Stimulated activated CD4-positive, alpha-beta T cell treated with anti-CD3 and anti-CD28 coated beads, Interleukin-4, amount 100 ng/mL, for 24 hours (primary cell): Measurements from ENCODE around the gene NOTUM.
"Not testable (repeated sequence)": the region's sequence is repeated elsewhere in the genome, so short reads cannot be mapped to it uniquely, and the experiment has no call there.

ENCODE experiments used
- DNase-seq: peaks from one replicate; pipeline ENCODE4 v3.0.0-alpha.2; 2020

NOTUM gene

DNA sequence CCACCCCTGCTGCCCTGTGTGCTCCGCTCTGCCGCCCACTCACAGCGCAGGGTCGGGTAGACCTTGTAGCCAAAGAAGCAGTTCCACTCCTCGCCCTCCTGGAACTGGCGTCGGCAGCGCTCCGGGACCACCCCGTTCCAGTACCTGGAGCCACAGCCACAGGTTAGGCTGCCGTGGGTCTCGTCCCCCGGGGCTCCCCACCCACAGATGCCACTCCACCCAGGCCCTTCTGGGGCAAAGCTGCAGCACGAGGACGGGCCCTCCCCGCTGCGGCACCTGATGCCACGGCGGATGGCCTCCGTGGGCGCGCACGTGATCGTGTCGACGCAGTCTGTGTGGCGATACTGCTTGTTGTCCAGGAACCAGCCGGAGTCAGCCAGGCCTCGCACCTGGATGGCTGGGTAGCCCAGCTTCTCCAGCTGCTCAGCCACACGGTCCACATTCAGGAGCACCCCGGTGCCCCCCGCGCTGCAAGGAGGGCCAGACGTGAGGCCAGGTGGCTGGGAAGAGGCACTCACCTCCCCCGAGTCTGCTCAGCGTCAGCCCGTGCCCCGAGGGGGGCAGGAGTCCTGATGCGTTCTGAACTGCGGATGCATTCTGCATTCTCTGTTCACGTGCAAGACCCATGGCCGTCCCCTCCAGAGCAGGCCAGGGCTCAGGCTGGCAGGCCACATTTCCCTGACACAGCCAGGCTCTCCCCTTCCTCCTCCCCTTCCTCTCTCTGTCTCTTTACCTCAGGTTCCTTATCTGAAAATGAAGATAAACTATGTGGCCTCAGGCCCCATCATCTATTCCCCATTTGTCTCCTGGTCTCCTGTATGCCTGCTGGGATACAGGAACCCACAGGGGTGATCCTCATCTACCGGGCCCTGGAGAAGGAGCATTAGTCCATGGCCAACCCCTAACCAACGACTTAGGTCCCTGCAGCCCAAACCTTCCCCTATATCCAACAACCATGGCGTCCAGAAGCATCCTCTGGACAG, 4.1 kb downstream of the NOTUM start:
- DNase-seq = no peak

DNA sequence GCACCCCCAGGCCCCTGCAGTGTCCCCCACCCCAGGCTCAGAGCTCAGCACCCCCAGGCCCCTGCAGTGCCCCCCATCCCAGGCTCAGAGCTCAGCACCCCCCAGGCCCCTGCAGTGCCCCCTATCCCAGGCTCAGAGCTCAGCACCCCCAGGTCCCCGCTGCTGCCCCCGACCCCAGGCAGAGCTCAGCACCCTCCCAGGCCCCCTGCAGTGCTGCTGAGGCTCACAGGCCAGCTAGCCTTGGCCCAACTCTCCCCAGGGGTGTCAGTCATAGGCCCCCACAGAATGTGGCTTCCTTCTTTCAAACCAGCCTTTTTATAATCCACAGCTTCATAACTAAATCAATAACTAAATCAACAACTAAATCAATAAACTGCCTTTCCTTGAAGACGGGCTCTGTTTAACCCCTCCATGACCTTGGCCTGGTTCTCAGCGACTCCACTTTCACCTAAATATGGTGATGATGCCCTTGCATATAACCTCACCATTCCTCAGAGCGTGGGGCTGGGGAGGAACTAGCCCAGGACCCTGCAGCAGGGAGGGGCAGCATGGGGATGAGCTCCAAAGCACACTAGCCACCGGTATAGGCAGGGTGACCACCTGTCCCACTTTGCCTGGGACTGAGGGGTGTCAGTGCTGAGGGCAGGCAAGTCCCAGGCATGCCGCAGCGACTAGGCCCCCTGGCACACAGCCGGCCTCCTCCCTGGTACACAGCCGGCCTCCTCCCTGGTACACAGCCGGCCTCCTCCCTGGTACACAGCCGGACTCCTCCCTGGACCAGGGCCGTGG, 5.0 kb downstream of the NOTUM start:
- no peak for DNase-seq

DNA sequence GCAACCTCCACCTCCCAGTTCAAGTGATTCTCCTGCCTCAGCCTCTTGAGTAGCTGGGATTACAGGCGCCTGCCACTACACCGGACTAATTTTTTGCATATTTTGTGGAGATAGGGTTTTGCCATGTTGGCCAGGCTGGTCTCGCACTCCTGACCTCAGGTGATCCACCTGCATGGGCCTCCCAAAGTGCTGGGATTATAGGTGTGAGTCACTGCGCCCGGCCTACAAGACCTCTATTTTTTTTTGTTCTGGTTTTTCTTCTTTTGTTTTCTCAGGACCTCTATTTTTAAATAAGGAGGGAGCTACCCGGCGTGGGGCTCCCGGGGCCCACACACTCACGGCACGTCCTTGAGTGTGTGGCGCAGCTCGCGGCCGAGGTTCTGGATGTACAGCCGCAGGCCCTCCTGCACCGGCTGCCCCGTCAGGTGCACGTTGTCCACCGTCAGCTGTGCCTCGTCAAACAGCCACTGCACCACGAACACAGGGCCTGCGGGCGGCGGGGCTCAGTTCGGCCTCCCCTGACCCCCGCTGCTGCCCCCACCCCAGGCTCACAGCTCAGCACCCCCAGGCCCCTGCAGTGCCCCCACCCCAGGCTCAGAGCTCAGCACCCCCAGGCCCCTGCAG, 5.8 kb downstream of the NOTUM start:
- DNase-seq = no peak

DNA sequence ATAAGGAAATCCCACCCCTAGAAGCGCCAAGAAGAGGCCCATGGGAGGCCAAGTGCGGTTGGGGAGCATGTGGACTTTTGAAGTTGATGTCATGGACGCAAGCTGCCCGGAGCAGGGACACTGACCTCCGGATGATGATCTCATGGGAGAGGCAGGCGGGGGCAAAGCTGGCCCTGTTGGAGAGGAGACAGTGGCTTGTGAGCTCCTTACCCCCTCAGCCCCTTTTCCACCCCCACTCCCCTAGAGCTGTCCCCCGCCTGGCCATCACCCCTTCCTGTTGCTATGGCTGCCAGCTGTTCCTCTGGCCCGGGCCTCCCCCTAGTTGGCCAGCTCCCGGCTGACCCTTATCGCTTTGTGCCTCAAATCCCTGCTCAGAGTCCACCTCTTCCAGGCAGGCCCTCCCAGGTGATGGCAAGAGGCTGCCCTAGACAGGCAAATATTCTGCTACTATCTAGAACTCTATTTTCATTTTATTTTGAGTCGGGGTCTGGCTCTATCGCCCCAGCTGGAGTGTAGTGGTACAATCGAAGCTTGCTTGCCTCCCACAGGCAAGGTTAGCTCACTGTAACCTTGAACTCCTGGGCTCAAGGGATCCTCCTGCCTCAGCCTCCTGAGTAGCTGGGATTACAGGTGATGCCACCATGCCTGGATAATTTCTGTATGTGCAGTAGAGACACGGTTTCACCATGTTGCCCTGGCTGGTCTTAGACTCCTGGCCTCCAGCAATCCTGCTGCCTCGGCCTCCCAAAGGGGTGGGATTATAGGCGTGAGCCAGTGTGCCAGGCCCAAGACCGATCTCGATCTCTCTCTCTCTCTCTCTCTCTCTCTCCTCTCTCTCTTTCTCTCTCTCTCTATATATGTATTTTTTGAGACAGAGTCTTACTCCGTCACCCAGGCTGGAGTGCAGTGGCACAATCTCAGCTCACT, 6.6 kb downstream of the NOTUM start:
- no peak for DNase-seq

DNA sequence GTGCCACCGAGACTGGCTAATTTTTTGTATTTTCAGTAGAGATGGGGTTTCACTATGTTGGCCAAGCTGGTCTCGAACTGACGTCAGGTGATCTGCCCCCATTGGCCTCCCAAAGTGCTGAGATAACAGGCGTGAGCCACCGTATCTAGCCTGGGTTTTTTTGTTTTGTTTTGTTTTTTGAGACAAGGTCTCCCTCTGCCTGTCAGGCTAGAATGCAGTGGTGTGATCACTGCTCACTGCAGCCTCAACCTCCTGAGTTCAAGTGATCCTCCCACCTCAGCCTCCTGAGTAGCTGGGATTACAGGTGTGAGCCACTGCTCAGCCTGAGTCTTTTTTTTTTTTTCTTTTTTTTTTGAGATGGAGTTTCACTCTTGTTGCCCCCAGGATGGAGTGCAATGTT, 7.5 kb downstream of the NOTUM start:
- not testable (repeated sequence) for DNase-seq

DNA sequence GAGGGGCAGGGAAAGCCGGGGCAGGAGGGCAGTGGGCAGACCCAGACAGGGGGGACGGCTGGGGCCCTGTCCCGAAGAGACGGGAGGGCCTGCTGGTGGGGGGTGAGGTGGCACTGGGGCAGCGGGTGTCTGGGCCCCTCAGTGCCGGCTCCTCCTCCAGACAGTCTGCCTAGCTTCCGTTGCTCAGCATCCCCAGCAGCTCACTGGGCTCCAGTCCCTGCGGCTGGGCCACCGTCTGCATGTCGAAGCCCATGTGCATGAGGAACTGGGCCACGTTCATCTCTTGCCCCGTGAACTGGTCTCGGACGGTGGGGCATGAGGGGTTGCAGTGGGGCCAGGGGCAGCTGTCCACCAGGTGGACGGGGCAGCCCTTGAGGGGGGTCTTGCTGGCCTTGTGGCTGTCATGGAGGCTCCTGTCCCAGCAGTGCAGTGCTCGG, 8.2 kb downstream of the NOTUM start:
- no peak for DNase-seq

DNA sequence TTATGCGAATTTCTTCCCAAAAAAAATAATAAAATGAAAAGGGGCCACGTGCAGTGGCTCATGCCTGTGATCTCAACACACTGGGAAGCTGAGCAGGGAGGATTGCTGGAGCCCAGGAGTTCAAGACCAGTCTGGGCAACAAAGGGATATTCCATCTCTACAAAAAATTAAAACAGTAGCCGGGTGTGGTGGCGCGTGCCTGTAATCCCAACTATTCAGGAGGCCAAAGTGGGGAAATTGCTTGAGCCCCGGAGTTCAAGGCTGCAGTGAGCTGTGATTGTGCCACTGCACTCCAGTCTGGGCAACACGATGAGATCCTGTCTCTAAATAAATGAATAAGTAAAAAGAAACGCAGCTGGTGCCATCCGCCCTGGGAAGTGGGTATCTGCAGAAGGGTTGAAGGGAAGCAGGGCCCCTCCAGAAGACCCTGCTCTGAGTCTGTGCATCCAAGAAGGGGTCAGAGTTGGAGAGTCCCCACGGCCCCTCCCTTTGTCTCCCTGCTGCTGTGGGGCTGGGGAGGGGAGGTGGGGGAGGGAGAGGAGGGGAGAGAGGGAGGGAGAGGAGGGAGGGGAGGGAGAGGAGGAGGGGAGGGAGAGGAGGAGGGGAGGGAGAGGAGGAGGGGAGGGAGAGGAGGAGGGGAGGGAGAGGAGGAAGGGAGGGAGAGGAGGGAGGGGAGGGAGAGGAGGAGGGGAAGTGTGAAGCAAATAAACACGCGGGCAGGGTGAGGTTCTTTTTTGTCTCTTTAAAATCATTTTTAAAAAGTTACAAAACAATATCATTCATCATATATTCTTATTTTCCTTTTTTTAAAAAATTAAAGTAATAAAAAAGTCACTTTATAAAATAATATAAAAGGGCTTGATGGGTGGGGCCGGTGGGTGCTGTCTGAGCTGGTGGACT, 9.0 kb downstream of the NOTUM start:
- no peak for DNase-seq

DNA sequence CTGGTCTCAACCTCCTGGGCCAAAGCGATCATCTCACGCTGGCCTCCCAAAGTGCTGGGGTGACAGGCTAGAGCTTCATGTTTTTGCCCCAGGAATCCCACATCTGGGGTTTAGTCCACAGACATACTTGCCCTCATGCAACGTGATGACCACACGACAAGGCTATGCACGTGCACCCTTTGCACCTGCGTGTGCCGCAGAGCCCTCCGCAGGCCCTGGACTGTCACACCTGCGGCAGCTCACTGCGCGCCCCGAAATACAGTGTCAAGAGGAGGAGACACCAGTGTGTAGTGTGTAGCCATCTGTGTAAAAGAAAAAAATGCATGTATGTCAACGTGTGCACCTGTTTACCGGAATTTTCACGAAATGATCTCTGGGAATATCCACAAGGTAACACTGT, 10.5 kb downstream of the NOTUM start:
- no peak for DNase-seq

DNA sequence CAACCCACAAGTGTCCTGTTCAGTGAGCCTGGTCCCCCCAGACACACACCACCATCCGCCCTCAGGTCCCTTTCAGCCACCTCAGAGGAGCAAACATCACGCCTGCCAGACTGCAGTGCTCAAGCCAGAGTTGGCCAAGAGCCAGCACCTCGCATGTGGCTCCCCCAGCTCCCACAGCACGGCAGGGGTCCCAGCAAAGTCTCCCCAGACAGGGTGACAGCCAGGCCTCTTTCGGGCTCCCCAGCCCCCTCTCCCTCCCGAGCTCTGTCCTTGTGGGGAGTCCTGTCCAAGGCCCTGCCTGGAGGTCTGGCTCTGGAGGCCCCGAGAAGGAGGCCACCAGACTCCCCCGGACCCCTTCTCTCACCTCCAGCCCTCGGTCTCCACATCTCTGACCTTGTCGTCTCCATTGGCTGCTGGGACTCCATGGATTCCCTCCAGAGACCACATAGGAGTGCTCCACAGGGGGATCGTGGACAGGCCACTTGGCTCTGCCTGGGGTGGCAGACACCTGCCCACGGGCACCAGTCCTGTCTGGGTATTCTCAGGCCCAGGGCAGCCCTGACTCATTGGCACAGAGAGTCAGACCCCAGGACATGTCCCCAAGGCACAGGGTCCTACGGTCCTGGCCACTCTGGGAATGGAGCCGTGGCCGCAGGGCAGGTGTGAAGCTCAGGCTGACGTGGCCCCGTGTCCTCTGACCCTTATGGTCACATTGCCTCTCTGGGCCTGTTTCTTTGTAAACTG, 12.2 kb downstream of the NOTUM start:
- DNase-seq = no peak

DNA sequence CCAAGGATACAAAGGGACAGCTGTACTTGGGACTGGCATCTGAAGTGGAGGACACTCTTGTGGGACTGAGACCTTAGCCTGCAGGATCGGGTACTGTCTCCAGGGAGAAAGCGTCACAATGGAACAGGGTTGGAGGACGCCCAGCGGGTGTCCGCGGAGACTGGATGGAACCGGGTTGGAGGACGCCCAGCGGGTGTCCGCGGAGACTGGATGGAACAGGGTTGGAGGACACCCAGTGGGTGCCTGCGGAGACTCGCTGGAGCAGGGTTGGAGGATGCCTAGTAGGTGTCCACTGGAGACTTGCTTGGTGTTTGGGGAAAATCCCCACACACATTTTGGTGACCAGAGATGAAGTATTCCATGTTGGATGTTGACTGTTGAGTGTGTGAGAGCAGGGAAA, 13.8 kb downstream of the NOTUM start, which contains the start of gene MYADML2:
MYADML2 (minus strand) TSS at position 45 of the 400 bp plus-strand sequence. CDS start 5,492 bp downstream, outside the sequence.
- no peak for DNase-seq

DNA sequence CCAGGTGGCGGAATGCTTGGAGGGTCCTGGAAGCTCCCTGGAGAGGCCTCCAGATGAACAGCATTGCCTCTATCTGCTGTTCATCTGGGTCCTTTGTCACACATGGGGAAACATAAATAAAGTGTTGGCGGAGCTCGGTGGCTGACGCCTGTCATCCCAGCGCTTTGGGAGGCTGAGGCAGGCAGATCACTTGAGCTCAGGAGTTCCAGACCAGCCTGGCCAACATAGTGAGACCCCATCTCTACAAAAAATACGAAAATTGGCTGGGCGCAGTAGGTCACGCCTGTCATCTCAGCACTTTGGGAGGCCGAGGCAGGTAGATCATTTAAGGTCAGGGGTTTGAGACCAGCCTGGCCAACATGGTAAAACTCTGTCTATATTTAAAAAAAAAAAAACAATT, 16.1 kb downstream of the NOTUM start:
- no peak for DNase-seq

DNA sequence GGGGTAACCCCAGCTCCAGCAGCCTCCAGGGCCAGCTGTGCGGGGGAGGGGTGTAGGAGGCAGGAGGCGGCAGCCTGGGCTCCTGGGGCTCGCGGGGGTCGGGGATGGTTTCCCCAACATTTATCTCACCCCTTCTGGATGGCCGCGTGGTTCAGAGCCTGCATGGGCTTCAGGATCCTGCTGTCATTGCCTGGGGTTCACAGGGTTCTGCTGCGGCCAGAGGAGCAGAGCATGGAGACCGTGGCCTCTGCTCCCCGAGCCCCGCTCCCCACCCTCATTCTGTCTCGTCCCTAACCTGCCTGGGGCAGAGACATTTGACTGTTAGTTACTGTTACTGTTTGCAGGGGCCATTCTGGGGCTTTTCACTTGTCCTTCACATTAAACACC, 18.8 kb downstream of the NOTUM start:
- no peak for DNase-seq

DNA sequence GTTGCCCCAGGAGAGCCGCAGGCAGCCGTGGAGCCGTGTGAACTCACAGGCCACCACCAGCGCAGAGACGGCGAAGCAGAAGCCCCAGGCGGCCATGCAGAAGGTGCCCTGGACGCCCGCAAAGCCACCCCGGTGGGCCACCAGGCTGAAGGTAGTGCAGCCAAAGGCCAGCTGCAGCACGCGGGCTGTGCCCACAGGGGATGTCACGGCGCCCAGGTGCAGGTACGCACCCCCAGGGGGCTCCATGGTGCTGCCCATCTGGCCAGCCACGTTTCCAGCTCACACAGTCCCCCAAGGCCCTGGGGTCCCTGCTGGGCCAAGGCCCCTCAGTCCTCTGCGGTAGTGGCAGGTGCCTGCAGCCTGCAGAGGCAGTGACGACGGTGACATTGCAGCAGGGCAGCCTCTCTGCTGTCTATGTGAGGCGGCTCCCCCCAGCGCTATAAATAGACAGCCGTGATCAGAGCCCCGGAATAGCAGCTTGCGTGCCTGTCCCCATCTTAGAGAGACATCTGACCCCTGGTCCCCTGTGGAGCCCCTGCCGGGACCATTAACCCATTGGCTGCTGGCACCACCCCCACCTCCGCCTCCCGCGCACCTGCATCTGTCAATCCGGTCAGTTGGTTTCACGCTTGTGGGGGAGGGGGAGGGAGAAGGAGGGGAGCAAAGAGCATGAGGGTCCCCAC, 19.4 kb downstream of the NOTUM start:
- DNase-seq = no peak

DNA sequence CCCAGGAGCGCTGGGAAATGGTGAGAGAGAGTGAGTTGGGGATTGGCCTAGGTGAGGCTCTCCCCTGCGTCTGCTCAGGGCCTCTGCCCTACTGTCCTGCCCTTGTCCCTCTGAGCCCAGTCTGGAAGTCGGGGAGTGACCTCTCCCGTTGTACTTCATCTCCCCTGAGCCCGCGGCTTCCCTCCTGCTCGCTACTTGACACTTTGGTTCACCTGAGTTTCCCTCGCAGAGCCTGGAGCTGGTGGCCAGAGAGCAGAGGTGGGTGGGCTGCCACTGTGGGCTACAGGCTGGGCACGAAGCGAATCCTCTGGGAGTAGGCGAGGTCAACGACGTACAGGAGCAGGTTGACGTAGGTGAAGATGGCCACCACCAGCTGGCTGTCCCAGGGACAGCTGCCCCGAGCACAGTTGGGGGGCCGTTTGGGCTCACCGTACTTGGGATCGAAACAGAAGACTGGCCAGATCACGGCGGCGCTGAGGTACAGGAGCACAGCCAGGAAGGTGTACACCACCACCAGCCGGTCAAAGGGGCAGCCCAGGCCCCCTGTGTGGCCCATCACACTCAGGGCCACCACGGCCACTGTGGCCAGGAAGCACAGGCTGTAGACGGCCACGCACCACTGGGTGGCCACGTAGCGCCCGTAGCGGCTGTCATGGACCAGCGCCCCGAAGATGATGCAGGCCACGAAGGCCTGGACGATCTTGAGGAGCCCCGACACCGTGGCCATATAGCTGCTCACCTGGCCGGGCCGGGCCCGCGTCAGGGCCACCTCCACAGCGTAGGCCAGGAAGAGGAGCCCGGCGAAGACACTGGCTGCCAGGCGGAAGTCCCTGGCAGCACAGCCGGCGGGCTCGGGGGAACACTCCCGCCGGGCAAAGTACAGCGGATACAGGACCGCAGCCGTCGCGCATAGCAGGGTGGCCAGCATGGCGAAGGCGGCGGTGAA, 20.2 kb downstream of the NOTUM start:
- no peak for DNase-seq

DNA sequence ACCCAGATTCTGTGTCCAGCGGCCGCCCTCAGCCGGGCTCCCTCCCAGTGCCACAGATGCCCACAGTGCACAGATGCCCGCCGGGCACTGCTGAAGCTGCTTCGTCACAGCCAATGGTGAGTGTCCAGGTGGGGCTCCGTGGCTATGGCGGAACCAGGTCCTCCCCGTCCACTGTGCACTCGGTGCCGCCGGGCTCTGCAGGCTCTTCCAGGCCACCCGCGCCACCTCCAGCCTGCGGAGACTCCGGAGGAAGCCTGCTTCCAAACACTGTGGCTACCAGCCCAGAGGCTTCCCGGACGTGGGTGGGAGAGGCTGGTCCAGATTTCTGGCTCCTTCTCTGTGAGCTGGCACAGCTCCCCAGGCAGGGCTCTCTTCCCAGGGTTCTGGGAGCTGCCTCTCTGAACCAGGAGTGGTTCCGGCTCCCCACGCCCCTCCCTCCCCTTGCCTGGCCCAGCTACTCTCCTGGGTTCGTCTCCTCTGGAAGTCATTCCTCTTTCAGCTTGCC, 21.1 kb downstream of the NOTUM start:
- no peak for DNase-seq

DNA sequence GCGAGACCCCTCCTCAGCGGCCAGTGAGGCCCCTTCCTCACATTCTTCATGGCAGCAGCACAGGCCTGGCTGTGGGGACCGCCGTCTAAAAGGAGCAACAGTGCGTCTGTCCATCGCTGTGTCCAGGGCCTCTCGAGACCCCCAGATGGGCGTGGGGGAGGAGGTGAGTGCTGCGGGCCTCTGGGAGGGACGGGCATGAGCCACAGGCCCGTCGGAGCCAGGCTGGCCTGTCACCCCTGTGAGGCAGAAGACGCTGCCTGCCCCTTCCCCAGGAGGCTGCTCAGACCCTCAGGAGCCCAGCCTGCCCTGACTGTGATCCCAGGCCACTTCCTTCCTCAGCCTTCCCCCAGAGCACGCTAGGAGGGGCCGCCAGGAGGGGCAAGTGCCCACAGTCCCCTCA, 21.8 kb downstream of the NOTUM start:
- DNase-seq = no peak

DNA sequence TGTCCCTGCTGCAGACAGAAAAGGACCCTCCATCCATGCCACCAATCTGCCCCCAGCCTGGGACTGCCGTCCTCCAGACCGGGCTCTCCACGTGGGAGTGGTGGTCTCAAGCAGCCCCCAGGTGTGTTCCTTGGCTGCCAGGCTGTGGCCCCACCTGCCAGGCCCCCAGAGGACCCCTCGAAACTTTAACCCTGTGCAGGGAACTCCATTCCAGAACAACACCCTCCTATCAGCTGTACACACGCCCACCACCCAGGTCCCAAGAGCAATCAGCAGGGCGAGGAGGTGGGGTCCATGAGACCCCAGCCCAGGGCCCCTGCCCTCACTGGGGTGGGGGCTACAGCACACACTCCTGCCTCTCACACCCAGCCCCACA, 25.3 kb downstream of the NOTUM start:
- no peak for DNase-seq
